CD8-positive, alpha-beta memory T cell (primary cell): ENCODE measurements around the gene RYR2. TPM values are rescaled to one million over a fixed set of nuclear protein-coding genes. Genes with fewer than 3 reads are reported as not detected.
A peak's percentile ranks its signal among the peaks of the same experiment; 100 is the strongest.
"Not testable (repeated sequence)": the region's sequence is repeated elsewhere in the genome, so short reads cannot be mapped to it uniquely, and the experiment has no call there.

ENCODE experiments used
- CTCF ChIA-PET: fragments of 350-600 bp; sonication (Branson Sonifier 250); formaldehyde crosslinking; loops from one replicate; lab custom pipeline; 2021; ENCODE audit warnings: antibody characterized with exemption; lab: Charles Lee
- POLR2A ChIA-PET: fragments of 350-600 bp; sonication (Branson Sonifier 250); formaldehyde crosslinking; loops from one replicate; lab custom pipeline; 2021; ENCODE audit warnings: antibody characterized with exemption; lab: Charles Lee
- DNase-seq, 5 donors: peaks; one replicate each; pipeline versions ENCODE4 v3.0.0 to v3.0.0-alpha.2; 2020 to 2022; ENCODE audit warnings: mixed read lengths in 1 of 5
- H3K27ac ChIP-seq: one replicate; pipeline ENCODE4 v1.7.0; 2013; ENCODE audit warnings: low read depth, mild to moderate bottlenecking, low read length, moderate library complexity
- H3K27me3 ChIP-seq: 2 replicates; pipeline ENCODE4 v1.7.0; 2013; ENCODE audit warnings: low read length, mild to moderate bottlenecking; ENCODE audit not compliant: insufficient read depth, poor library complexity, severe bottlenecking
- H3K36me3 ChIP-seq: 2 replicates; pipeline ENCODE4 v1.7.0; 2013; ENCODE audit warnings: mild to moderate bottlenecking, low read length, moderate library complexity; ENCODE audit not compliant: insufficient read depth
- H3K4me1 ChIP-seq: 2 replicates; pipeline ENCODE4 v1.7.0; 2013; ENCODE audit warnings: mild to moderate bottlenecking, low read length, moderate library complexity; ENCODE audit not compliant: insufficient read depth
- H3K4me3 ChIP-seq: 2 replicates; pipeline ENCODE4 v1.7.0; 2013; ENCODE audit warnings: mild to moderate bottlenecking, low read length
- H3K9me3 ChIP-seq: 2 replicates; pipeline ENCODE4 v1.7.0; 2013; ENCODE audit warnings: mild to moderate bottlenecking, low read length
- H3K27ac Mint-ChIP-seq, 8 donors: one replicate each; pipeline ENCODE4 v1.8.0; 2020 to 2021; ENCODE audit warnings: mixed read lengths in 8 of 8, mild to moderate bottlenecking in 6 of 8, inconsistent platforms in 3 of 8, moderate library complexity in 3 of 8
- H3K27me3 Mint-ChIP-seq, 2 donors: one replicate each; pipeline ENCODE4 v1.8.0; 2020 to 2021; ENCODE audit warnings: mixed read lengths in 2 of 2, mild to moderate bottlenecking in 1 of 2, moderate library complexity in 1 of 2
- H3K36me3 Mint-ChIP-seq, 3 donors: one replicate each; pipeline ENCODE4 v1.8.0; 2020 to 2021; ENCODE audit warnings: mixed read lengths in 3 of 3, inconsistent platforms in 1 of 3, mild to moderate bottlenecking in 1 of 3
- H3K4me1 Mint-ChIP-seq, 3 donors: one replicate each; pipeline ENCODE4 v1.8.0; 2020 to 2021; ENCODE audit warnings: mixed read lengths in 3 of 3, inconsistent platforms in 1 of 3, mild to moderate bottlenecking in 1 of 3
- H3K4me3 Mint-ChIP-seq, 7 donors: one replicate each; pipeline ENCODE4 v1.8.0; 2020 to 2021; ENCODE audit warnings: mixed read lengths in 7 of 7, mild to moderate bottlenecking in 6 of 7, moderate library complexity in 4 of 7, inconsistent platforms in 2 of 7
- H3K9me3 Mint-ChIP-seq, 5 donors: one replicate each; pipeline ENCODE4 v1.8.0; 2020 to 2022; ENCODE audit warnings: mixed read lengths in 5 of 5, mild to moderate bottlenecking in 3 of 5, moderate library complexity in 2 of 5, inconsistent platforms in 1 of 5
- polyA plus RNA-seq: library from polyadenylated mRNA; unstranded; fragments of 300-500 nt; fragmentation: Illumina TruSeq; gene quantifications from one replicate; pipeline ENCODE4 v1.2.3, GENCODE V29; 2021
- total RNA-seq, 2 experiments: library from RNA; stranded (reverse); gene quantifications; one replicate each; pipeline ENCODE4 v1.2.3, GENCODE V29; 2021

The RYR2 gene
- total and polyA plus RNA-seq, 3 experiments from 2014 or later, result 0.06 to 0.13 (median 0.11) TPM

- Histone ChIP-seq H3K36me3 (no peaks in the 10 kb centered on the region), H3K4me1 (no peaks in the 10 kb centered on the region), H3K4me3 (no peak overlapping the region), H3K27ac (no peak overlapping the region), H3K27me3 (no peaks in the 10 kb centered on the region), H3K9me3 (no peaks in the 10 kb centered on the region)
- Mint-ChIP-seq H3K4me3 (no peak overlapping the region), H3K27ac (no peak overlapping the region), H3K9me3 (no peaks in the 10 kb centered on the region), H3K4me1 (no peaks in the 10 kb centered on the region), H3K36me3 (no peaks in the 10 kb centered on the region), H3K27me3 (peaks cover 0 to 2% of the 10 kb centered on the region in 2 donors)
- CTCF ChIA-PET, result interaction anchor here (1.1 kb wide), 1 partner anchor 10 kb away, joined by 3 read pairs; no protein-coding TSS in a partner anchor
- no peak for DNase-seq
- POLR2A ChIA-PET, result no interaction called here
These were observed 775.3 kb downstream of the RYR2 start for GRCh38 chr1:237817277-237817676.

- H3K27ac Mint-ChIP-seq, H3K9me3 ChIP-seq, H3K36me3 Mint-ChIP-seq, H3K27me3 ChIP-seq, H3K4me1 Mint-ChIP-seq, CTCF ChIA-PET, H3K4me3 Mint-ChIP-seq, H3K27ac ChIP-seq, H3K36me3 ChIP-seq, H3K4me1 ChIP-seq, POLR2A ChIA-PET, H3K27me3 Mint-ChIP-seq, H3K4me3 ChIP-seq, H3K9me3 Mint-ChIP-seq, DNase-seq: not testable (repeated sequence)
These were observed 778.6 kb downstream of the RYR2 start for GRCh38 chr1:237820634-237821033.

GRCh38 chr1:237832858-237833257 is 790.9 kb downstream of the RYR2 start:
- H3K4me1 ChIP-seq, result no peaks in the 10 kb centered on the region
- Mint-ChIP-seq H3K4me1 (no peaks in the 10 kb centered on the region), H3K27me3 (no peaks in the 10 kb centered on the region), H3K27ac (no peak overlapping the region), H3K36me3 (no peaks in the 10 kb centered on the region), H3K9me3 (peaks cover 0 to 4% (median 2%) of the 10 kb centered on the region in 5 donors), H3K4me3 (no peak overlapping the region)
- POLR2A ChIA-PET, result no interaction called here
- H3K27ac ChIP-seq, result no peak overlapping the region
- CTCF ChIA-PET, result no interaction called here
- no peaks in the 10 kb centered on the region for H3K36me3 ChIP-seq
- no peaks in the 10 kb centered on the region for H3K9me3 ChIP-seq
- no peaks in the 10 kb centered on the region for H3K27me3 ChIP-seq
- no peak overlapping the region for H3K4me3 ChIP-seq
- DNase-seq, result no peak

DNA sequence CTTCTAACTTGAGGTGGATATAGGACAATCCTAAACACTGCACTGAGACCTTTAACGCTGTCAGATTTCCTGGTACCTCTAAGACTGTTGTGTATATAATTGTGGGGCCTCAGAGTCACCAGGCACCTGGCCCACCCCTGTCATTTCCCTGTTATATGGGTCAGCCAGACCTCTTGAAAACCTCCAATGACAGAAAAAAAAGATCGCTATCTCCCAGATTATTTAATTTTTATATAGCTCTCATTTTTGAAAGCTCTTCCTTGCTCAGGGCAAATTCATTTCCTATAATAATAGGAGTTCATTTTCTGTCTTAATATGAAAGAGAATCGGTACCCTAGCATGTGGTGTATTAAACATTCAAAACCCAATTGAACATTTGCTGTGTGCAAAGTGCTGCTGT is 792.1 kb downstream of the RYR2 start:
- H3K4me3 ChIP-seq, result no peak overlapping the region
- Mint-ChIP-seq H3K9me3 (peaks cover 0 to 4% (median 2%) of the 10 kb centered on the region in 5 donors), H3K36me3 (no peaks in the 10 kb centered on the region), H3K4me3 (no peak overlapping the region), H3K27me3 (no peaks in the 10 kb centered on the region), H3K27ac (no peak overlapping the region), H3K4me1 (no peaks in the 10 kb centered on the region)
- H3K36me3 ChIP-seq, result no peaks in the 10 kb centered on the region
- ChIA-PET POLR2A (no interaction called here), CTCF (no interaction called here)
- H3K27me3 ChIP-seq, result no peaks in the 10 kb centered on the region
- no peak overlapping the region for H3K27ac ChIP-seq
- DNase-seq, result no peak
- H3K4me1 ChIP-seq, result no peaks in the 10 kb centered on the region
- no peaks in the 10 kb centered on the region for H3K9me3 ChIP-seq

GRCh38 chr1:237834461-237834860 is 792.5 kb downstream of the RYR2 start:
- ChIA-PET POLR2A (no interaction called here), CTCF (no interaction called here)
- H3K4me3 ChIP-seq, result no peak overlapping the region
- Mint-ChIP-seq H3K9me3 (peaks cover 0 to 4% (median 2%) of the 10 kb centered on the region in 5 donors), H3K27ac (no peak overlapping the region), H3K36me3 (no peaks in the 10 kb centered on the region), H3K4me3 (no peak overlapping the region), H3K4me1 (no peaks in the 10 kb centered on the region), H3K27me3 (no peaks in the 10 kb centered on the region)
- H3K27me3 ChIP-seq, result no peaks in the 10 kb centered on the region
- H3K27ac ChIP-seq, result no peak overlapping the region
- no peak for DNase-seq
- H3K4me1 ChIP-seq, result no peaks in the 10 kb centered on the region
- H3K9me3 ChIP-seq, result no peaks in the 10 kb centered on the region
- H3K36me3 ChIP-seq, result no peaks in the 10 kb centered on the region

GRCh38 chr1:237838320-237838719 is 796.3 kb downstream of the RYR2 start:
- peak overlapping the region in 1 of 8 donors; percentile 77 for H3K27ac Mint-ChIP-seq

GRCh38 chr1:237838904-237839534 is 797.0 kb downstream of the RYR2 start:
- ChIA-PET CTCF (no interaction called here), POLR2A (no interaction called here)
- no peaks in the 10 kb centered on the region for H3K36me3 ChIP-seq
- Mint-ChIP-seq H3K4me3 (no peak overlapping the region), H3K4me1 (no peaks in the 10 kb centered on the region), H3K36me3 (no peaks in the 10 kb centered on the region), H3K9me3 (peaks cover 0 to 8% (median 7%) of the 10 kb centered on the region in 5 donors), H3K27ac (no peak overlapping the region), H3K27me3 (no peaks in the 10 kb centered on the region)
- DNase-seq, result no peak
- H3K4me1 ChIP-seq, result no peaks in the 10 kb centered on the region
- no peak overlapping the region for H3K27ac ChIP-seq
- no peaks in the 10 kb centered on the region for H3K9me3 ChIP-seq
- H3K27me3 ChIP-seq, result no peaks in the 10 kb centered on the region
- no peak overlapping the region for H3K4me3 ChIP-seq

More at GRCh38 chr1:237838320-237838719, 796.3 kb downstream of the RYR2 start:
- ChIA-PET CTCF (no interaction called here), POLR2A (no interaction called here)
- H3K27me3 ChIP-seq, result no peaks in the 10 kb centered on the region
- no peak for DNase-seq
- H3K4me3 ChIP-seq, result no peak overlapping the region
- no peaks in the 10 kb centered on the region for H3K4me1 ChIP-seq
- no peaks in the 10 kb centered on the region for H3K36me3 ChIP-seq
- no peaks in the 10 kb centered on the region for H3K9me3 ChIP-seq
- Mint-ChIP-seq H3K27me3 (no peaks in the 10 kb centered on the region), H3K9me3 (peaks cover 0 to 8% (median 7%) of the 10 kb centered on the region in 5 donors), H3K4me1 (no peaks in the 10 kb centered on the region), H3K36me3 (no peaks in the 10 kb centered on the region), H3K4me3 (no peak overlapping the region)
- H3K27ac ChIP-seq, result no peak overlapping the region

DNA sequence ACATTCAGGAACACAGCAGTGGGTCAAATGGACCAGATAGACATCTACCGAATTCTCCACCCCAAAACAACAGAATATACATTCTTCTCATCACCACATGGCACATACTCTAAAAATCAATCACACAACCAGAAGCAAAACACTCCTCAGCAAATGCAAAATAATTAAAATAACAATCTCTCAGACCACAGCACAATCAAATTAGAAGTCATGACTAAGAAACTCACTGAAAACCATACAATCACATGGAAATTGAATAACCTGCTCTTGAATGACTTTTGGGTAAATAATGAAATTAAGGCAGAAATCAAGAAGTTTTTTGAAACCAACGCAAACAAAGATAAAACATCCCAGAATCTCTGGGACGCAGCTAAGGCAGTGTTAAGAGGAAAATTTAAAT is 799.5 kb downstream of the RYR2 start:
- Histone ChIP-seq H3K27me3 (no peaks in the 10 kb centered on the region), H3K4me1 (no peaks in the 10 kb centered on the region), H3K36me3 (no peaks in the 10 kb centered on the region), H3K9me3 (no peaks in the 10 kb centered on the region), H3K4me3 (no peak overlapping the region), H3K27ac (no peak overlapping the region)
- DNase-seq, result no peak
- no peaks in the 10 kb centered on the region for H3K27me3 Mint-ChIP-seq
- no peak overlapping the region for H3K27ac Mint-ChIP-seq
- H3K4me1 Mint-ChIP-seq, result no peaks in the 10 kb centered on the region
- H3K36me3 Mint-ChIP-seq, result no peaks in the 10 kb centered on the region
- ChIA-PET CTCF (no interaction called here), POLR2A (no interaction called here)
- no peak overlapping the region for H3K4me3 Mint-ChIP-seq
- H3K9me3 Mint-ChIP-seq, result peaks cover 0 to 11% (median 5%) of the 10 kb centered on the region in 5 donors
